Activated naive CD4-positive, alpha-beta T cell (primary cell): Measurements from ENCODE around the gene ARMH4.

Experiments
- DNase-seq, 4 experiments: peaks; one replicate each; lab custom pipeline; 2025; lab: John Stamatoyannopoulos, UW

ARMH4 gene

GRCh38 chr14:57960946-57961785 is 190.8 kb downstream of the ARMH4 start:
- no peak for DNase-seq

GRCh38 chr14:57957441-57957840 is 194.6 kb downstream of the ARMH4 start:
- DNase-seq, result no peak
